Activated effector memory CD4-positive, alpha-beta T cell treated with Interleukin-2 at 50 U/mL for 16 hours (primary cell): ENCODE results near the gene CYYR1.
"Not testable (repeated sequence)": the region's sequence is repeated elsewhere in the genome, so short reads cannot be mapped to it uniquely, and the experiment has no call there.

Experiments
- DNase-seq: peaks from one replicate; pipeline ENCODE4 v3.0.0-alpha.2; 2020

Gene CYYR1

DNA sequence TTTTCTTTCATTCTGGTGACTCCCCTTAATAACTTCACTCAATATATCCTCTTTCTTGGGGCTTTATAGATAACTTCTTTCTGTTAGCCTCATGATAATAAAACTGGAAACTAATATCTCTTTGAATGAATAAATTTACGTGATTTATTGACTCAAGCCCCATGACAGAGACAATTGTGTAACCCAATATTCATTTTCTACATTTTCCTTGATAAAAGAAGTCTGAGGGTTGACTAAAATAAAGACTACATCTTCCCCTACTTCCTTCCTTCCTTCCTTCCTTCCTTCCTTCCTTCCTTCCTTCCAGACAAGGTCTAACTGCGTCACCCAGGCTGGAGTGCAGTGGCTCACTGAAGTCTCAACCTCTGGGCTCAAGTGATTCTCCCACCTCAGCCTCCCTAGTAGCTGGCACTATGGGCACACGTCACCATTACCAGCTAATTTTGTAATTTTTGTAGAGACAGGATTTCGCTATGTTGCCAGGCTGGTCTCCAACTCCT lies 85.1 kb downstream of the CYYR1 start:
- DNase-seq: no peak

- no peak for DNase-seq
These were observed 99.6 kb downstream of the CYYR1 start for GRCh38 chr21:26473471-26473870.

- DNase-seq: no peak
These were observed 102.0 kb downstream of the CYYR1 start for GRCh38 chr21:26471099-26471471.

DNA sequence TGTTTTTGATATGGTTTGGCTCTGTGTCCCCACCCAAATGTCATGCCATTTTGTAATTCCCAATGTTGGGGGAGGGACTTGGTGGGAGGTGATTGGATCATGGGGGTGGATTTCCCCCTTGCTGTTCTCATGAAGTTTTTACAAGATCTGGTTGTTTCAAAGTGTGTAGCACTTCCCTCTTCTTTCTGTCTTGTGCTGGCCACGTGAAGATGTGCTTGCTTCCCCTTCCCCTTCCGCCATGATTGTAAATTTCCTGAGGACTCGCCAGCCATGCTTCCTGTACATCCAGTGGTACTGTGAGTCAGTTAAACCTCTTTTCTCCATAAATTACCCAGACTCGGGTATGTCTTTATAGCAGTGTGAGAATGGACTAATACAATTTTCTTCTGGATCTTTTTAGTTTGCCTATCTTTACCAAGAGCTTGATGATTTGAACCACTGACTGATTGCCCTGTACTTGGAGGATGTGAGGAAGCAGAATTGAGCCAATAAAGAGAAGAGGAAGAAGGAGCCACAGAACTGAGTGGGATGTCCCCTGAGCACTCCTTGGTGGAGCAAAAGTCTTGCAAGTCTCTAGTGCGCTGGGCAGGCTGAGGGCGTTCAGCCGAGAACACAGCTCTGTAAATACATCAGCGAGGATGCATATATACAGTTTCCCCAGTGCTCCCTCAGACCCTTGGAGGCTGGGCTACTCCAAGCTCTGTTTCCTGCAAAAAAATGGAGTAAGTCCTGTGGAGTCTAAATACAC lies 102.6 kb downstream of the CYYR1 start:
- DNase-seq: no peak

DNA sequence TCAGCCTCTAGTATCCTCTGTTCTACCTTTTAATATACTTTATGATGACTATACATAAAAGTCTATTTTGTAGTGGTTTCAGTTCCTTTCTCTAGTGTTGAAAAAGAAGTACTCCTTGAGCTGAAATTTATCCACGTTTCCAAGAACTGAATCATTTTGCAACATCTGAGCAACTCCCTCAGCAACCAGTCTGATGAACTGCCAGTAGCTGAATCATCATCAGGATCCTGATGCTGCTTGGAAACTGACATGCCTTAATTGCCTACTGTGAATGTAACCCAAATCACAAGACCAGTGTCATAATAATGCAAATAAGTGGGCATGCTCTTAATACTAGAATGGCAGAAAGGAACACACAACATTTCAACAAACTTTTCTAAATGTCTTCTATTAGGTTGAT lies 103.3 kb downstream of the CYYR1 start:
- DNase-seq: no peak

- DNase-seq: no peak
These were observed 107.2 kb downstream of the CYYR1 start for GRCh38 chr21:26465916-26466315.

GRCh38 chr21:26461500-26461899 lies 111.6 kb downstream of the CYYR1 start:
- DNase-seq: no peak

- DNase-seq: no peak
These were observed 112.5 kb downstream of the CYYR1 start for GRCh38 chr21:26460621-26461020.

DNA sequence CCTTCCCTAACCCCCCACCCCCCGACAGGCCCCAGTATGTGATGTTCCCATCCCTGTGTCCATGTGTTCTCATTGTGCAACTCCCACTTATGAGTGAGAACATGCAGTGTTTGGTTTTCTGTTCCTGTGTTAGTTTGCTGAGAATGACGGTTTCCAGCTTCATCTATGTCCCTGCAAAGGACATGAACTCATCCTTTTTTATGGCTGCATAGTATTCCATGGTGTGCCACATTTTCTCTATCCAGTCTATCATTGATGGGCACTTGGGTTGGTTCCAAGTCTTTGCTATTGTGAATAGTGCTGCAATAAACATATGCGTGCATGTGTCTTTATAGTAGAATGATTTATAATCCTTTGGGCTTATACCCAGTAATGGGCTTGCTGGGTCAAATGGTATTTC lies 114.2 kb downstream of the CYYR1 start:
- DNase-seq: not testable (repeated sequence)

- DNase-seq: no peak
These were observed 115.3 kb downstream of the CYYR1 start for GRCh38 chr21:26457817-26458216.

DNA sequence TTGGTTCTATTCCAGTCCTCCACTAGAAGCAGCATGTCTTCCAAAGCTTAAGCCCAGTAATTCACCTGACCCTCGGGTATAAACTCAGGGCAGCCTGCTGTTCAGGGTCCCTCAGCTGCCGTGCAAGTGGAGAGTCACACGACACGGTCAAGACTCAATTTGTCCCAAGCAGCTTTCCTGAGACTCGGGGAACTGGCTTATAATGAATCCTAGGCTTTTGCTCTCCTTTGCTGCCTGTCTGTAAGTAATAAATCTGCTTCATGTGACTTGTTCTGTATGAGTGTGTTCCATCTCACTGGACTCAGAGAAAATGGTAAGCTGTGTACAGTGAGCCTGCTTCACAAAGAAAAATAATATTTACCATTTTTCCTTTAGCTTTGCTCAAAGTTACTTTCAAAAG lies 119.8 kb downstream of the CYYR1 start:
- no peak for DNase-seq

GRCh38 chr21:26451081-26451740 lies 121.9 kb downstream of the CYYR1 start:
- no peak for DNase-seq

DNA sequence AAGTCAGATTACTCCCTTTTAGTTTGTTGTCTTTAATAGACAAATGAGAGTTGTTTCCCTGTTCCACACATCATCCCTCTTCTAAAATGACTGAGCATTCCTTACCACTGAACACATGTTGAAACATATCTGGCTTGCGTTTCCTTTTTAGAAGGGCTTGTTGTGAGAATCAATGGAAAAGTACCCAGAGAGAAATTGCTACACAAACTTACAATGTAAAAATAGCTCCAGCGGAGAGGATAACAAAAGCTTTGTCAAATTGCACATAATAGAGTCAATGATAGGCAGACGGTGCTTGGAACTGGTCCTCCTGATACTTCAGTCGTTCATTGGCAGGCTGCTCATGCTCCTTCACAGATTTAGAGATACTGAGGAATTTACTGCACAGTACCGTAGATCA lies 123.9 kb downstream of the CYYR1 start:
- no peak for DNase-seq

DNA sequence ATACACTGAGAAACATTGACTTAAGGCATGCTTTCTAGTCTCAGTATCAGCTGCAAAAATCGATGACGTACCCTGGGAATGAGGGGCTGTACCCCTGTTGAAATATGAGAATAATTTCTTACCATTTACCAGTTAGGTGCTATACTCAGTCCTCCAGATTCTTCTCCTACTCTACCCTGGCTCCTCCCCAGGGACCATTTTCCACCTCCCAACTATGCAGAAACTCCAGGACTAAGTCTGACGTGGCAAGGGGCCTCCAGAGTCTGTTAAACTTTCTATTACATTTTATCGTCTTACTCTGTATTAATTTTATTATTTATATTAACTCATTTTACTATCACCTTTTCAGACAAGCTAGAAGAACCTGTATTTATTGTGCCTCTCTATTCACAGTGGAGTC lies 124.3 kb downstream of the CYYR1 start:
- DNase-seq: no peak

DNA sequence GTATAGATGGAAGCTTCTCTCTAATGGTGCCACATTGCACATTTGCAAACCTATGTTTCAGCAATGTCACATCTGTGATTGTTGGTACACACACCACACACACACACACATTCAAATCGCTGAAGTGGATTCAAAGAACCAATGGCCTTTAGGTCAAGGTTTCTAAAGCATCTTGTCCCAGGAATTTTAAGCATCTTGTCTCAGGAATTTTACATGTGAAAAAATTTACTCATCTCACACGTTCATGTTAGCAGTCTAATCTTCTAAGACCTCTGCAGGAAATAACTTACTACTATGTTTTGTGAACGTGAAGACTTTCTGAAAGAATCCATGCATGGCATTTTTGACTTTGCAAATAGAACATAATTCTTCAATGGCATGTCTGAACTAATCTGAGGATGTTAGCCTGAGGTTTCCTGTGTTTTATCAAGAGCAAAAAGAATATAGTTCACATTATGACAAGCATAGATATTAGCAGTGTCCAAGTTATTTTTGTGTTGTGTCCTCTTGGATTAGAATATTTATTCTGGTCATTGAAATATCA lies 125.1 kb downstream of the CYYR1 start:
- no peak for DNase-seq

- no peak for DNase-seq
These were observed 127.6 kb downstream of the CYYR1 start for GRCh38 chr21:26445440-26445839.

GRCh38 chr21:26444646-26445045 lies 128.4 kb downstream of the CYYR1 start:
- DNase-seq: no peak

- DNase-seq: no peak
These were observed 129.2 kb downstream of the CYYR1 start for GRCh38 chr21:26443867-26444266.

DNA sequence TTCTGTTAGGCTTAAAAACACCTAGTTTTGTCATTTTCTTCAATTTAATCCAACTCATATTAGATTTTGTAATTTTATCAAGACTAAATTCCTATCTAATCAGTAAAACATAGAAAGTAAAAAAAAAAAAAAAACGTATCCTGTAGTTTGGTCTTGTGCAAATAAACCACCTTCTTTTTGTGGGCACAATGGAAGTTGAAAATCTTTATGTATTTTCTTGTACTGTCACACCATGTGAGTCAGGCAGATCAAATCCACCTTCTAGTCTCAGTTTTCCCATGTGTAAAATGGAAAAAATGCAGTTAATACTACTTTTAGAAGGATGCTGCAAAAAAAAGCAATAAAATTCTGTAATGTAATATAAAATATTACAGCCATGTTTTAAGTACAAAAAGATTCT lies 129.8 kb downstream of the CYYR1 start:
- DNase-seq: no peak

DNA sequence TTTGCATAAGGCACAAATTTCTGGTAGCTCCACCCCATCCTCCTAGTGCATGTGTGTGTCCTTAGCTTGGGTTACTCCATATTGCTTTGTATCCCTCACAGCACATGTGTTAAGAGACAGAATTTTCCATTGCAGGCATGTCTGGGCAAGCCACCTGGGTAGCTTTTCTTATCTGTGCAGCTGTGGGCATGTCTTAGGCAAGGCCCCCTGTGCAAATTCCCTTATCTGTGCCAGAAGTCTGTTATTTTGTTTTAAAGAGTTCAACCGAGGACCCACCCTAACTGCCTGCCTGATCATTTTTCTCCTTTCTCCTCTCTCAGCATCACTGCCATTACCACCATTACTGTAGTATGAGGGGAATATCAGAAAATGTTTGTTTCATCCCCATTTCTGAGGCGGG lies 131.9 kb downstream of the CYYR1 start:
- no peak for DNase-seq

GRCh38 chr21:26438976-26439375 lies 134.1 kb downstream of the CYYR1 start:
- no peak for DNase-seq

GRCh38 chr21:26437326-26438009 lies 135.6 kb downstream of the CYYR1 start:
- DNase-seq: no peak

- no peak for DNase-seq
These were observed 139.7 kb downstream of the CYYR1 start for GRCh38 chr21:26433386-26433785.

DNA sequence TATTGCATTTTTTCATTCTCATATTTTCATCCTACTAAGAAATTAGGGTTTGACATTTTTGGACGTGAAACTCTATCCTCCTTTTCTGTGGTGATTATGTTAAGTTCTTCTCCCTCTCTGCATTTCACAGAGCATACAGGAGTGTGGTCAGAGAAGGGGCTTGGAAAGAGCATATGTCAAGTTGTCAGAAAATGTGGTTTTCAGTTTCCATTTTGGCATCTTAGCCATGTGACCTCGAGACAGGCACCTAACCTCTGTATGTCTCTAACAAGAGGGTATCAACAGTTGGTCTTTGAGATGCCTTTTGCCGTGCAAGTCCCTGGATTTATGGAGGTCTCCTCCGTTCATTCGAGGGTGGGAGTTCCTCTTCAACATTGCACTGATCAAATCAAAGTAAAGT lies 140.7 kb downstream of the CYYR1 start:
- no peak for DNase-seq
